GM21825 (cell line): ENCODE measurements around the gene ZNF80.

ENCODE experiments used
- ATAC-seq: cut with Tn5 transposase; IDR thresholded peaks from one replicate; pipeline ENCODE4 v1.9.1; 2021; ENCODE audit warnings: mild to moderate bottlenecking, moderate library complexity; ENCODE audit not compliant: unreplicated experiment

The ZNF80 gene

GRCh38 chr3:114221165-114221880, 16.1 kb downstream of the ZNF80 start:
- ATAC-seq, result no peak

GRCh38 chr3:114219741-114220140, 17.6 kb downstream of the ZNF80 start:
- no peak for ATAC-seq

- ATAC-seq, result no peak
Measured at GRCh38 chr3:114218578-114219185, 18.7 kb downstream of the ZNF80 start.

- ATAC-seq, result no peak
Measured at GRCh38 chr3:114218006-114218405, 19.4 kb downstream of the ZNF80 start.

GRCh38 chr3:114217266-114217665, 20.1 kb downstream of the ZNF80 start:
- no peak for ATAC-seq

- no peak for ATAC-seq
Measured at GRCh38 chr3:114216186-114216970, 21.0 kb downstream of the ZNF80 start.

- ATAC-seq, result peak; percentile 10
Measured at GRCh38 chr3:114214542-114215341, 22.6 kb downstream of the ZNF80 start.

GRCh38 chr3:114213627-114214541, 23.5 kb downstream of the ZNF80 start:
- ATAC-seq, result peak; percentile 76

GRCh38 chr3:114213292-114213626, 24.1 kb downstream of the ZNF80 start:
- ATAC-seq, result peak; percentile 8

- ATAC-seq, result no peak
Measured at GRCh38 chr3:114212646-114213045, 24.7 kb downstream of the ZNF80 start.

GRCh38 chr3:114207768-114208167, 29.6 kb downstream of the ZNF80 start:
- peak; percentile 78 for ATAC-seq

- no peak for ATAC-seq
Measured at GRCh38 chr3:114206342-114206741, 31.0 kb downstream of the ZNF80 start.

GRCh38 chr3:114205541-114205940, 31.8 kb downstream of the ZNF80 start:
- no peak for ATAC-seq

- ATAC-seq, result no peak
Measured at GRCh38 chr3:114194750-114195149, 42.6 kb downstream of the ZNF80 start.

GRCh38 chr3:114192136-114192535, 45.2 kb downstream of the ZNF80 start:
- no peak for ATAC-seq

- no peak for ATAC-seq
Measured at GRCh38 chr3:114186501-114186900, 50.9 kb downstream of the ZNF80 start.
